Measurements from ENCODE around the gene ANKRD40CL.
A peak's percentile ranks its signal among the peaks of the same experiment; 100 is the strongest.
"Not testable (repeated sequence)": the region's sequence is repeated elsewhere in the genome, so short reads cannot be mapped to it uniquely, and the experiment has no call there.

Gene ANKRD40CL

GRCh38 chr17:50807675-50808074 lies 40.4 kb upstream of the ANKRD40CL start:
- no peaks in the 10 kb centered on the region for H3K9me3 Mint-ChIP-seq
- H3K4me3 Mint-ChIP-seq, result no peak overlapping the region
- no peaks in the 10 kb centered on the region for H3K27me3 Mint-ChIP-seq (ENCODE audit: low read depth)
- no peaks in the 10 kb centered on the region for H3K36me3 Mint-ChIP-seq (ENCODE audit: low read depth)
- TF ChIP-seq CTCF (IDR thresholded peaks at IDR 0.05; ENCODE audit: unreplicated experiment in 3 of 3), result no peak
- no peak overlapping the region for H3K27ac Mint-ChIP-seq
- no peaks in the 10 kb centered on the region for H3K4me1 Mint-ChIP-seq

GRCh38 chr17:50807009-50807408 lies 39.7 kb upstream of the ANKRD40CL start:
- TF ChIP-seq CTCF (IDR thresholded peaks at IDR 0.05; ENCODE audit: unreplicated experiment in 3 of 3), result no peak
- Mint-ChIP-seq H3K36me3 (ENCODE audit: low read depth) (no peaks in the 10 kb centered on the region), H3K27me3 (ENCODE audit: low read depth) (no peaks in the 10 kb centered on the region), H3K4me1 (peaks cover 6% of the 10 kb centered on the region), H3K4me3 (no peak overlapping the region), H3K27ac (peak overlapping the region in 1 of 3 experiments; percentile 15), H3K9me3 (no peaks in the 10 kb centered on the region)

GRCh38 chr17:50806141-50806643 lies 38.9 kb upstream of the ANKRD40CL start:
- no peak overlapping the region for H3K4me3 Mint-ChIP-seq
- H3K27ac Mint-ChIP-seq, result no peak overlapping the region
- H3K4me1 Mint-ChIP-seq, result peaks cover 6% of the 10 kb centered on the region
- no peak for TF ChIP-seq CTCF (IDR thresholded peaks at IDR 0.05; ENCODE audit: unreplicated experiment in 3 of 3)
- H3K27me3 Mint-ChIP-seq (ENCODE audit: low read depth), result no peaks in the 10 kb centered on the region
- H3K36me3 Mint-ChIP-seq (ENCODE audit: low read depth), result no peaks in the 10 kb centered on the region
- no peaks in the 10 kb centered on the region for H3K9me3 Mint-ChIP-seq

GRCh38 chr17:50805486-50805885 lies 38.2 kb upstream of the ANKRD40CL start:
- no peak overlapping the region for H3K27ac Mint-ChIP-seq
- no peaks in the 10 kb centered on the region for H3K36me3 Mint-ChIP-seq (ENCODE audit: low read depth)
- H3K27me3 Mint-ChIP-seq (ENCODE audit: low read depth), result no peaks in the 10 kb centered on the region
- H3K4me1 Mint-ChIP-seq, result peaks cover 6% of the 10 kb centered on the region
- no peaks in the 10 kb centered on the region for H3K9me3 Mint-ChIP-seq
- H3K4me3 Mint-ChIP-seq, result no peak overlapping the region
- TF ChIP-seq CTCF (IDR thresholded peaks at IDR 0.05; ENCODE audit: unreplicated experiment in 3 of 3), result no peak

- H3K27ac Mint-ChIP-seq, result peak overlapping the region in 1 of 3 experiments; percentile 51
- not testable (repeated sequence) for H3K27me3 Mint-ChIP-seq (ENCODE audit: low read depth); H3K9me3 Mint-ChIP-seq; H3K36me3 Mint-ChIP-seq (ENCODE audit: low read depth); H3K4me3 Mint-ChIP-seq; H3K4me1 Mint-ChIP-seq
Observed at GRCh38 chr17:50804749-50805475, 37.6 kb upstream of the ANKRD40CL start.

- no peak for TF ChIP-seq CTCF (IDR thresholded peaks at IDR 0.05; ENCODE audit: unreplicated experiment in 3 of 3)
- Mint-ChIP-seq H3K27me3 (ENCODE audit: low read depth) (no peaks in the 10 kb centered on the region), H3K4me1 (peaks cover 14% of the 10 kb centered on the region), H3K9me3 (no peaks in the 10 kb centered on the region), H3K27ac (peak overlapping the region in 2 of 3 experiments; percentile 43 to 47), H3K4me3 (no peak overlapping the region), H3K36me3 (ENCODE audit: low read depth) (no peaks in the 10 kb centered on the region)
Observed at GRCh38 chr17:50803676-50804075, 36.4 kb upstream of the ANKRD40CL start.

All from nephron (organoid).